ENCODE results near the gene TTC6. TPM values are rescaled to one million over a fixed set of nuclear protein-coding genes. Genes with fewer than 3 reads are reported as not detected.

TTC6 gene
- total RNA-seq, 1 experiment from 2014 or later, result 0.90 TPM

GRCh38 chr14:37579274-37579673 is 16.2 kb upstream of the TTC6 start:
- peak; percentile 24 for DNase-seq
- H3K4me3 ChIP-seq (ENCODE audit: insufficient read depth, low read depth, low read length), result no peak overlapping the region
- peaks cover 40% of the 10 kb centered on the region for H3K27me3 ChIP-seq (ENCODE audit: control insufficient read depth, insufficient read depth, low read length)
- H3K36me3 ChIP-seq (replicated peaks; ENCODE audit: control insufficient read depth, insufficient read depth, low read length), result no peaks in the 10 kb centered on the region

GRCh38 chr14:37580146-37580545 is 15.3 kb upstream of the TTC6 start:
- H3K27me3 ChIP-seq (ENCODE audit: control insufficient read depth, insufficient read depth, low read length), result peaks cover 49% of the 10 kb centered on the region

GRCh38 chr14:37583358-37584210 is 11.8 kb upstream of the TTC6 start:
- peak; percentile 80 for DNase-seq
- no peaks in the 10 kb centered on the region for H3K36me3 ChIP-seq (replicated peaks; ENCODE audit: control insufficient read depth, insufficient read depth, low read length)
- H3K27me3 ChIP-seq (ENCODE audit: control insufficient read depth, insufficient read depth, low read length), result peaks cover 82% of the 10 kb centered on the region
- peak overlapping the region; percentile 32 for H3K4me3 ChIP-seq (ENCODE audit: insufficient read depth, low read depth, low read length)

More at GRCh38 chr14:37580146-37580545, 15.3 kb upstream of the TTC6 start:
- DNase-seq, result no peak
- Histone ChIP-seq H3K4me3 (ENCODE audit: insufficient read depth, low read depth, low read length) (no peak overlapping the region), H3K36me3 (replicated peaks; ENCODE audit: control insufficient read depth, insufficient read depth, low read length) (no peaks in the 10 kb centered on the region)

- H3K27me3 ChIP-seq (ENCODE audit: control insufficient read depth, insufficient read depth, low read length), result peaks cover 90% of the 10 kb centered on the region
- DNase-seq, result peak; percentile 74
- peak overlapping the region; percentile 32 for H3K4me3 ChIP-seq (ENCODE audit: insufficient read depth, low read depth, low read length)
- no peaks in the 10 kb centered on the region for H3K36me3 ChIP-seq (replicated peaks; ENCODE audit: control insufficient read depth, insufficient read depth, low read length)
Observed at GRCh38 chr14:37584211-37585100, 11.0 kb upstream of the TTC6 start.

- peak; percentile 57 for DNase-seq
- H3K27me3 ChIP-seq (ENCODE audit: control insufficient read depth, insufficient read depth, low read length), result peaks cover 95% of the 10 kb centered on the region
- H3K4me3 ChIP-seq (ENCODE audit: insufficient read depth, low read depth, low read length), result no peak overlapping the region; the same call in 1 of the 2 replicates
- H3K36me3 ChIP-seq (replicated peaks; ENCODE audit: control insufficient read depth, insufficient read depth, low read length), result no peaks in the 10 kb centered on the region
Observed at GRCh38 chr14:37585101-37585511, 10.3 kb upstream of the TTC6 start.

- Histone ChIP-seq H3K27me3 (ENCODE audit: control insufficient read depth, insufficient read depth, low read length) (peaks cover 97% of the 10 kb centered on the region), H3K4me3 (ENCODE audit: insufficient read depth, low read depth, low read length) (no peak overlapping the region), H3K36me3 (replicated peaks; ENCODE audit: control insufficient read depth, insufficient read depth, low read length) (no peaks in the 10 kb centered on the region)
- DNase-seq, result peak; percentile 26
Observed at GRCh38 chr14:37585971-37586796, 9.2 kb upstream of the TTC6 start.

DNA sequence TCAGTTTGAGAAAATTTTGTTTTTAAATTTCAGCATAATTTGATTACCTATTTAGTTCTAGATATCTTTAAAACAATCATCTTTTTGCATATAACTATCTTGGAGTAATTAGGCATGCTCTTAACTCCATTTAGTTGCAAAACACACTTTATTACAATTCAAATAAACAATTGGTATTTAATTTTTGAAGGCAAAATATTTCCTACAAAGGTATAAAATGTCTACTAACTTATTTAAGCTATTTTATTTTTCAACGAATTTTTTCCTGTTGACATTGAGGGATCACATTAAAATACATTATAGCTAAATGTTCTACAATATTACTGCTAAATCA is 8.7 kb upstream of the TTC6 start:
- Histone ChIP-seq H3K4me3 (ENCODE audit: insufficient read depth, low read depth, low read length) (no peak overlapping the region), H3K36me3 (replicated peaks; ENCODE audit: control insufficient read depth, insufficient read depth, low read length) (no peaks in the 10 kb centered on the region), H3K27me3 (ENCODE audit: control insufficient read depth, insufficient read depth, low read length) (peaks cover 98% of the 10 kb centered on the region)
- no peak for DNase-seq

GRCh38 chr14:37587131-37587803 is 8.2 kb upstream of the TTC6 start:
- Histone ChIP-seq H3K4me3 (ENCODE audit: insufficient read depth, low read depth, low read length) (no peak overlapping the region), H3K27me3 (ENCODE audit: control insufficient read depth, insufficient read depth, low read length) (peaks cover 99% of the 10 kb centered on the region), H3K36me3 (replicated peaks; ENCODE audit: control insufficient read depth, insufficient read depth, low read length) (no peaks in the 10 kb centered on the region)
- DNase-seq, result no peak

DNA sequence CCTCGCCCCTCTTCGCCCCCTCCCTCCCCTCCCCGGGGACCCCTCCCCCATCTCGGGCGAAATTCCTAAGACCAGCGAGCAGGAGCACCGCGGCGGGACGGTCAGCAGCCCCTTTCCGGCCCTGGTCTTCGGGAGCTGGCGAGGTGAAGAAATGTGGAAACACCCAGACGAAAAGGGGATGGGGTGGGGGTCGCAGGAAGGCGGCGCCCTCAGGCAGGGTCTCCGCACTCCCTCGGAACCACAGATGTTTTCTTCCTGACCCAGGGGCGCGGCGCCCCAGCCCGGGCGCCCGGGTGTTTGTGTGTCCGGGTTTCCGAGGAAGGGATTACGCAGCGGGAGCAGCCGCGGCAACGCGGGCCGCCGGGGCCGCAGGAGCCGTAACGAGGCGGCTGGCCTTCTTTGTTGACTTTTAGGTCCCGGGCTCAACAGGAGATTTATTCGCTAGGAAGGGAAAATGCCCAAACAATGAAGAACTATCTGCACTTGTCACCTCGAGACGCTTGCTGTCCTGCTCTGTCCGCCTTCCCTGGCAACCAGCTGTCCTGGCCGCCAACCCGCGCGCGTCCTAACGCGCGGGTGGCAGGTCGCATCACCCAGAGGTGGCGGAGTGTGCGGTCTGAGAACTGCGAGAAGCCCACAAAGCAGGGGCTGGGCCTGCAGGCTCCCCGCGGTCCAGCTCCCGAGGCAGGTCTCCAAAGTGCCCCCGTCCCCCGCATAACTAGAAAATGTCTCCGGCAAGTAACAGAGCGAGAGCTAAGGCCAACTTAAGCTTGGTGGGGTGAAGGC is 7.4 kb upstream of the TTC6 start:
- H3K4me3 ChIP-seq (ENCODE audit: insufficient read depth, low read depth, low read length), result peak overlapping the region; percentile 40
- DNase-seq, result peak; percentile 87
- H3K36me3 ChIP-seq (replicated peaks; ENCODE audit: control insufficient read depth, insufficient read depth, low read length), result no peaks in the 10 kb centered on the region
- peaks cover 99% of the 10 kb centered on the region for H3K27me3 ChIP-seq (ENCODE audit: control insufficient read depth, insufficient read depth, low read length)

- H3K36me3 ChIP-seq (replicated peaks; ENCODE audit: control insufficient read depth, insufficient read depth, low read length), result no peaks in the 10 kb centered on the region
- H3K27me3 ChIP-seq (ENCODE audit: control insufficient read depth, insufficient read depth, low read length), result peaks cover 99% of the 10 kb centered on the region
- no peak for DNase-seq
- peak overlapping the region; percentile 40 for H3K4me3 ChIP-seq (ENCODE audit: insufficient read depth, low read depth, low read length)
Observed at GRCh38 chr14:37588667-37588955, 6.8 kb upstream of the TTC6 start.

GRCh38 chr14:37588956-37589714 is 6.3 kb upstream of the TTC6 start:
- Histone ChIP-seq H3K27me3 (ENCODE audit: control insufficient read depth, insufficient read depth, low read length) (peaks cover 99% of the 10 kb centered on the region), H3K36me3 (replicated peaks; ENCODE audit: control insufficient read depth, insufficient read depth, low read length) (no peaks in the 10 kb centered on the region), H3K4me3 (ENCODE audit: insufficient read depth, low read depth, low read length) (no peak overlapping the region; the same call in 1 of the 2 replicates)
- DNase-seq, result no peak

DNA sequence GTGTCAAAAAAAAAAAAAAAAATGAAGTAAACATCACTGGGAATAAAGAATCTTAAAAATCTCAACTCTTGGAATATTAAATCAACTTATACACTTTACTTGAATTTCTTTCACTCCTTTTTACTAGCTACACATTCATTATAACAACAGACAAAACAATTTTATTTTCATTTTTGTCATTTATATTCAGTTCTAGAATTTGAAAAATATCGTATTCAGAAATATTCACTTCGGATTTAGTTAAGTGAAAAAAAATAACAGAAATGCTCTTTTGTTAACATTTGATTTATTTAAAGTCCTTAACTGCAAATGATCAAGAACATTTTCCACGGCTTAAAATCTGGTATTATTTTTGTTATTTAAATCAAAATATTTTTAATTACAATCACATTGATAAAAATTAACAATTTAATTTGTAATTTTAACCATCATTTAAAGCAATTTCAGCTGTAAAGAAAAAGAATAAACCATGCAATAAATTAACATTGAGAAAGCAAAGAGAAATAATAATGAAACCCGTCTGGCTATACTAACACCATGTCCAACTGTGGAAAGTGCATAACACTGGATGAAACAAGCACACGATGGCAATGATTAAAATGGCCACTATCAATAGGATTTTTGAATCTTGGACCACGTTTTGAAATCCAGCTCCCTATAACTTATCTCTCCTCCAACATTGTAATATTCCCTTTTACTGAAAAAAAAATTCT is 5.6 kb upstream of the TTC6 start:
- DNase-seq, result no peak
- Histone ChIP-seq H3K27me3 (ENCODE audit: control insufficient read depth, insufficient read depth, low read length) (peaks cover 99% of the 10 kb centered on the region), H3K36me3 (replicated peaks; ENCODE audit: control insufficient read depth, insufficient read depth, low read length) (no peaks in the 10 kb centered on the region), H3K4me3 (ENCODE audit: insufficient read depth, low read depth, low read length) (no peak overlapping the region)
